ENCODE results near the gene POU4F1.
A peak's percentile ranks its signal among the peaks of the same experiment; 100 is the strongest.
"Not testable (repeated sequence)": the region's sequence is repeated elsewhere in the genome, so short reads cannot be mapped to it uniquely, and the experiment has no call there.

The POU4F1 gene

GRCh38 chr13:78603240-78603957 lies at the start of gene POU4F1:
Gene POU4F1, minus strand, starts transcription at chr13:78603552. Its CDS starts 226 bp downstream, at chr13:78603326.
- H3K4me3 ChIP-seq (ENCODE audit: low read depth, low read length): no peak within 1 kb of the TSS
- TF ChIP-seq CTCF (conservative IDR thresholded peaks at IDR 0.05; ENCODE audit: low read depth, low read length): no peak
- no peak for DNase-seq (ENCODE audit: low read depth)

DNA sequence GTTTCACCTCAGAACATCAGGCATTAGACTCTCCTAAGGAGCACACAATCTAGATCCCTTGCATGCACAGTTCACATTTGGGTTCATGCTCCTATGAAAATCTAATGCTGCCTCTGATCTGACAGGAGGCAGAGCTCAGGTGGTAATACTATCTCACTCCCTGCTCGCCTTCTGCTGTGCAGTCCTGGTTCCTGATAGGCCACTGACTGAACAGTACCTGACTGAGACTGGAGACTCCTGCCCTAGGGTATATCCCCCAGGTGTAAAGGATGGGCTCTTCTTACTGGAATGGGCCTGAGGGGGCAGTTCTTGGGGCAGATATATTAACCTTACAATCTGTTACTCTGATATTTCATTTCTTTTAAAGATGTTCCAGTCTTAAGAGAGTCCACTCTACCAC lies 49.3 kb upstream of the POU4F1 start:
- no peak for TF ChIP-seq CTCF (conservative IDR thresholded peaks at IDR 0.05; ENCODE audit: low read depth, low read length)
- H3K4me3 ChIP-seq (ENCODE audit: low read depth, low read length): no peak overlapping the region
- DNase-seq (ENCODE audit: low read depth): no peak

DNA sequence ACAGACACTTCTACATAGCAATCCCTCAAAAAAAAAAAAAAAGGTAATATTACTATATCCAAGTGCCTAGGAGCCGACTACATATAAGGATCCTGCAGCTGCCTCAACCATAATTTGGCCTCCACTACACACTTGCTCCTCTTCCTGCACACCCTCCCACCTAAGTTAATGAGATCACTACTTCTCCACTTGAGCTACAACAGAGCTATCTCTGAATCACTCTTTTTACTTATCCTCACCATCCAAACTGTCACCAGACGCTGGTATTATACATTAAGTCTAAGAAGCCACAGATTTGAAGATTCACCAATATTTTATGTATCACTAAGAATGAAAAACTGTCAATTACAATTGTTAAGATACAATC lies 47.3 kb upstream of the POU4F1 start:
- no peak overlapping the region for H3K4me3 ChIP-seq (ENCODE audit: low read depth, low read length)
- no peak for DNase-seq (ENCODE audit: low read depth)
- TF ChIP-seq CTCF (conservative IDR thresholded peaks at IDR 0.05; ENCODE audit: low read depth, low read length): no peak

DNA sequence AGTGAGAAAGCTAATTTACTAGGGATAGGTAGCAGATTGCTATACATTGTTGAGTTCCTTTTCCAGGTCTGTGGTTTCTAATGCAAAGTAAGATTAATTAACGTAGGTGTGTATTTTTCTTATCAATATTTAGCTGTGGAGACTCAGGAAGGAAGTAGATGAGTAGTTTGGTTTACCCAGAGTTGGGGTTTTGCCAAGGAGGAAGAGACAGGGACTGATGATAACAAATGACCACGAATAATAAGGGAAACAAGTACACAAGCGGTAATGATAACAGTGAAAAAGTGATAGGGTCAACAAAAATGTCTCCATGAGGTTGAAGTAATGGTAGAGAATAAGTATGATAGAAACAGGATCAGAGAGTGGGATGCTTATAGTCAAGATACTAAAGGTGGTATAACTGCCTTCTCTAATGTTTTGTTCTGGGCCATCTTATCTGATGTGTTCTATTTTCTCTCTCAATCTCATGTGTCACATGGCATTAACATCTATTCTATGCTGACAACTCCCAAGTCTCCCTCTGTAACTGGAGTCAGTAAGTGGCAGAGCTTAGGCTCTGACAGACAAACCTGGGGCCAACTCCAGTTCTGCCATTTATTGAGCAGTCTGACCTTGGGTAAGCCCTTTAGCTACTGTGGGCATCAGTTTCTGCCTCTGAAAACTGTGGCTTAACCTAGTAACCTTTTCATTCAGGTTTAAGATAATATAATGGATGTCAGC lies 46.8 kb upstream of the POU4F1 start:
- DNase-seq (ENCODE audit: low read depth): peak; percentile 8
- no peak overlapping the region for H3K4me3 ChIP-seq (ENCODE audit: low read depth, low read length)
- TF ChIP-seq CTCF (conservative IDR thresholded peaks at IDR 0.05; ENCODE audit: low read depth, low read length): no peak

- not testable (repeated sequence) for H3K4me3 ChIP-seq (ENCODE audit: low read depth, low read length); DNase-seq (ENCODE audit: low read depth)
These were observed 43.8 kb upstream of the POU4F1 start for GRCh38 chr13:78647109-78647678.

DNA sequence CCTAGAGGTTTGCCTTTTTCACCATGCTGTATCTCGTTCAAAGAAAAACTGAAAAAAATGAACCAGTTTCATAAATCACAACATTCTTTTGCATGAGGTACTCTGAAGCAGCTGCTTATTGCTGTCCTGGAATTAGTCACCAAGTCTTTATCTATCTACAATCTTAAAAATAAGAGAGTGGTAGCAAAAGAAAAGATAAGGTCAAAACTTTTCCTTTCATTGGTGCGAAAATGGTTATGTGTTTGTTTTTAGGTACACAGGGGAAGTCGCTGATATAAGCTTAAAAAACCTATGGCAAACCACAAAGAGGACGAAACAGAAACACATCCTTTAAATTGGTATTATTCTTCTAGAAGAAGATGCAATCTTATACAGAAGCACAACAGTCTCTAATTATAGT lies 34.9 kb upstream of the POU4F1 start:
- TF ChIP-seq CTCF (conservative IDR thresholded peaks at IDR 0.05; ENCODE audit: low read depth, low read length): no peak
- H3K4me3 ChIP-seq (ENCODE audit: low read depth, low read length): no peak overlapping the region
- DNase-seq (ENCODE audit: low read depth): no peak

- no peak overlapping the region for H3K4me3 ChIP-seq (ENCODE audit: low read depth, low read length)
- no peak for DNase-seq (ENCODE audit: low read depth)
- TF ChIP-seq CTCF (conservative IDR thresholded peaks at IDR 0.05; ENCODE audit: low read depth, low read length): no peak
These were observed 33.1 kb upstream of the POU4F1 start for GRCh38 chr13:78636495-78636894.

All from choroid plexus epithelial cell (primary cell).